Measurements from ENCODE around the gene NR1H4. TPM values are rescaled to one million over a fixed set of nuclear protein-coding genes. Genes with fewer than 3 reads are reported as not detected.

Gene NR1H4
- total and polyA plus RNA-seq, 2 of the 13 experiments (the other 11 are each of a cell fraction or from before 2014, with no cell fraction given) = 27.3 to 114 TPM

DNA sequence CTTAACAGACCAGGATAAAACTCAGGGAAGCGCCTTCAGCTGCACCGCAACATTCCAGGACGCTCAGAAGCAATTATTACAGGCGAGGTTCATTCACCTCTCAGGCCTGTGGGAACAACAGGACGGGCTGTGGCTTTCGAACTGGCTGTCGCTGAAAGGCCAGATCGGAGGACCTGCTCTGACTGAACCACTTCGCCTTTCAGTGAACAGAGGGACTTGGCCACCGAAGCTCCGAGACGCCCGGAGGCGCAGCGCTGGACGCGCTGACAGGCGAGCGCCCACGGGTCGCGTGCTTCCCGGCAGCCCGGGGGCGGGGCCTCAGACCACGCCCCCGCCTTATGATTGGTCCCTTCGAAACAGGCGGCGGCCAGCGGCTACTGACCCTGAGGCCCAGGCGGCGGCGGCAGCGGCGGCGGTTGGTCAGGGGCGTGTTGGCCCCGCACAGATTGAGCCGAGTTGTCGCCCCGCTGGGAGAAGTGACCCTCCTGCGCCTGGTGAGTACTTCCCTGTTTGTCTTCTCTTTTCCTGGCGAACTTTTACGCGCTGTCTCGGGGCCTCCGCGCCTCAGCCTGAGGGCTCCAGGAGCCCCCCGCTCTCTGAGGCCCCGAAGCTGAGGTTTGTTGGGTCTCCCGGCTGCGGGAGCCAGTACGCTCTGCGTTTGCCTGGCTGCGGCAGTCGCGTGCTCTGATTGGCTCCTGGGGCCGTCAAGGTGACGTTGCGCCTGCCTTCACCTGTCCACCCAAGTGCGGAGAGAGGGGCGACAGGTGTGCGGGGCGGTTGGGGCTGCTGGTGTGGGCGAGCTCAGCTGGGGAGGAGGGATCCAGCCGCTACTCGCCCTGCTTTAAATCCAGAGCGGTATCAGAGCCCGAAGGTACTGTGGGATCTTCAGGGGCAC lies 99.9 kb downstream of the NR1H4 start, which contains the start of gene GAS2L3 (continued):
- TF ChIP-seq CCDC6 (CRISPR knock-in tag; IDR thresholded peaks at IDR 0.05) (peak; percentile 67; the same call in 1 of the 2 replicates), CBX5 (CRISPR knock-in tag; IDR thresholded peaks at IDR 0.05; ENCODE audit: borderline replicate concordance) (no peak), ZNF441 (CRISPR knock-in tag; IDR thresholded peaks at IDR 0.05; ENCODE audit: borderline replicate concordance) (no peak), ARNT (IDR thresholded peaks at IDR 0.05) (no peak), LCORL (IDR thresholded peaks at IDR 0.05) (no peak), LCORL (CRISPR knock-in tag; IDR thresholded peaks at IDR 0.05) (peak; percentile 73), SMAD3 (CRISPR knock-in tag; IDR thresholded peaks at IDR 0.05) (no peak; the same call in 1 of the 2 replicates), ZNF530 (CRISPR knock-in tag; IDR thresholded peaks at IDR 0.05; ENCODE audit: low read depth) (no peak), SAFB2 (CRISPR knock-in tag; IDR thresholded peaks at IDR 0.05; ENCODE audit: borderline replicate concordance, low read depth) (peak; percentile 45; the same call in 1 of the 2 replicates), POLR2AphosphoS5 (IDR thresholded peaks at IDR 0.05; ENCODE audit: low read depth, low read length) (peak; percentile 71), HNRNPH1 (optimal IDR thresholded peaks at IDR 0.05; ENCODE audit: low read depth, low read length) (no peak), ZNF619 (CRISPR knock-in tag; IDR thresholded peaks at IDR 0.05) (peak; percentile 85), PCBP2 (optimal IDR thresholded peaks at IDR 0.05; ENCODE audit: low read depth, low read length, poor library complexity, severe bottlenecking) (no peak), ZNF670 (CRISPR knock-in tag; IDR thresholded peaks at IDR 0.05; ENCODE audit: borderline replicate concordance) (0 out of 2 replicates have a peak, but pooled peaks have one; percentile 29), ZNF589 (CRISPR knock-in tag; conservative IDR thresholded peaks at IDR 0.05) (0 out of 2 replicates have a peak, but pooled peaks have one; percentile 33), ZNF878 (CRISPR knock-in tag; IDR thresholded peaks at IDR 0.05) (peak; percentile 86), BRD4 (CRISPR knock-in tag; IDR thresholded peaks at IDR 0.05) (no peak), KLF13 (CRISPR knock-in tag; IDR thresholded peaks at IDR 0.05) (no peak), ISL2 (CRISPR knock-in tag; IDR thresholded peaks at IDR 0.05) (no peak; the same call in 1 of the 2 replicates), ZNF468 (CRISPR knock-in tag; IDR thresholded peaks at IDR 0.05) (0 out of 2 replicates have a peak, but pooled peaks have one; percentile 83)
- TF ChIP-seq, protein P1, sequence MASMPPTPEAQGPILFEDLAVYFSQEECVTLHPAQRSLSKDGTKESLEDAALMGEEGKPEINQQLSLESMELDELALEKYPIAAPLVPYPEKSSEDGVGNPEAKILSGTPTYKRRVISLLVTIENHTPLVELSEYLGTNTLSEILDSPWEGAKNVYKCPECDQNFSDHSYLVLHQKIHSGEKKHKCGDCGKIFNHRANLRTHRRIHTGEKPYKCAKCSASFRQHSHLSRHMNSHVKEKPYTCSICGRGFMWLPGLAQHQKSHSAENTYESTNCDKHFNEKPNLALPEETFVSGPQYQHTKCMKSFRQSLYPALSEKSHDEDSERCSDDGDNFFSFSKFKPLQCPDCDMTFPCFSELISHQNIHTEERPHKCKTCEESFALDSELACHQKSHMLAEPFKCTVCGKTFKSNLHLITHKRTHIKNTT (CRISPR knock-in tag; IDR thresholded peaks at IDR 0.05) = no peak
- TF ChIP-seq, protein P2, sequence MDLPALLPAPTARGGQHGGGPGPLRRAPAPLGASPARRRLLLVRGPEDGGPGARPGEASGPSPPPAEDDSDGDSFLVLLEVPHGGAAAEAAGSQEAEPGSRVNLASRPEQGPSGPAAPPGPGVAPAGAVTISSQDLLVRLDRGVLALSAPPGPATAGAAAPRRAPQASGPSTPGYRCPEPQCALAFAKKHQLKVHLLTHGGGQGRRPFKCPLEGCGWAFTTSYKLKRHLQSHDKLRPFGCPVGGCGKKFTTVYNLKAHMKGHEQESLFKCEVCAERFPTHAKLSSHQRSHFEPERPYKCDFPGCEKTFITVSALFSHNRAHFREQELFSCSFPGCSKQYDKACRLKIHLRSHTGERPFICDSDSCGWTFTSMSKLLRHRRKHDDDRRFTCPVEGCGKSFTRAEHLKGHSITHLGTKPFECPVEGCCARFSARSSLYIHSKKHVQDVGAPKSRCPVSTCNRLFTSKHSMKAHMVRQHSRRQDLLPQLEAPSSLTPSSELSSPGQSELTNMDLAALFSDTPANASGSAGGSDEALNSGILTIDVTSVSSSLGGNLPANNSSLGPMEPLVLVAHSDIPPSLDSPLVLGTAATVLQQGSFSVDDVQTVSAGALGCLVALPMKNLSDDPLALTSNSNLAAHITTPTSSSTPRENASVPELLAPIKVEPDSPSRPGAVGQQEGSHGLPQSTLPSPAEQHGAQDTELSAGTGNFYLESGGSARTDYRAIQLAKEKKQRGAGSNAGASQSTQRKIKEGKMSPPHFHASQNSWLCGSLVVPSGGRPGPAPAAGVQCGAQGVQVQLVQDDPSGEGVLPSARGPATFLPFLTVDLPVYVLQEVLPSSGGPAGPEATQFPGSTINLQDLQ (CRISPR knock-in tag; IDR thresholded peaks at IDR 0.05) = peak; percentile 68
